K562 (cell line): Measurements from ENCODE around the gene INHBE. TPM values are rescaled to one million over a fixed set of nuclear protein-coding genes. Genes with fewer than 3 reads are reported as not detected.

Experiments used
- BRD9 ChIP-seq: fragments of 450-650 bp; IDR thresholded peaks from 2 replicates; pipeline ENCODE4 v1.6.1; 2018; ENCODE audit warnings: low read depth; ENCODE audit not compliant: partially characterized antibody
- CBX5 ChIP-seq: IDR thresholded peaks from 2 replicates; pipeline ENCODE4 v1.6.1; 2014; ENCODE audit warnings: low read depth, borderline replicate concordance
- CHD1 ChIP-seq: fragments of 200-600 bp; sonication (generic); IDR thresholded peaks from one replicate; pipeline ENCODE4 v1.6.1; 2012; ENCODE audit warnings: mild to moderate bottlenecking, moderate library complexity, low read length, inconsistent platforms
- EP300 ChIP-seq: IDR thresholded peaks from 2 replicates; pipeline ENCODE4 v1.6.1; 2012; ENCODE audit warnings: low read length, improper control_type of control experiment
- GATAD2A ChIP-seq: fragments of 450-650 bp; IDR thresholded peaks from 2 replicates; pipeline ENCODE4 v1.6.1; 2017
- MTA2 ChIP-seq: fragments of 450-650 bp; IDR thresholded peaks from 2 replicates; pipeline ENCODE4 v1.6.1; 2016; ENCODE audit warnings: low read depth
- PHB2 ChIP-seq: fragments of 450-650 bp; IDR thresholded peaks from 2 replicates; pipeline ENCODE4 v1.6.1; 2017; ENCODE audit warnings: low read depth
- RBM14 ChIP-seq: fragments of 200-400 bp; formaldehyde crosslinking; IDR thresholded peaks from 2 replicates; pipeline ENCODE4 v1.6.1; 2018; ENCODE audit warnings: low read depth, mild to moderate bottlenecking, low read length, moderate library complexity, borderline replicate concordance; ENCODE audit not compliant: insufficient read depth
- STAT5A ChIP-seq: IDR thresholded peaks from 2 replicates; pipeline ENCODE4 v1.6.1; 2012; ENCODE audit warnings: low read length, inconsistent platforms, borderline replicate concordance
- WHSC1 ChIP-seq: IDR thresholded peaks from one replicate; pipeline ENCODE4 v1.6.1; 2012; ENCODE audit warnings: low read length, control low read depth, inconsistent platforms
- ZBTB11 ChIP-seq, 3 experiments: fragments of 200-800 bp in 1 of 3; fragments of 250-450 bp in 1 of 3; fragments of 450-650 bp in 1 of 3; sonication (Bioruptor Pico) in 1 of 3; sonication (Bioruptor generic) in 1 of 3; formaldehyde crosslinking in 1 of 3; IDR thresholded peaks; 2 replicates each; pipeline versions ENCODE4 v1.6.1 to v1.8.0; 2016 to 2022; ENCODE audit warnings: mild to moderate bottlenecking in 2 of 3, missing genetic modification characterization in 2 of 3, missing compliant biosample characterization in 1 of 3, moderate library complexity in 1 of 3
- ZNF778 ChIP-seq: fragments of 450-650 bp; formaldehyde crosslinking; IDR thresholded peaks from 2 replicates; pipeline ENCODE4 v1.4.0; 2020; ENCODE audit warnings: mild to moderate bottlenecking, moderate library complexity
- ZZZ3 ChIP-seq: fragments of 450-650 bp; IDR thresholded peaks from 2 replicates; pipeline ENCODE4 v1.6.1; 2016; ENCODE audit warnings: antibody characterized with exemption, mild to moderate bottlenecking, moderate library complexity
- polyA plus RNA-seq, 8 experiments: library from polyadenylated mRNA; depleted of rRNA in 4 of 8; stranded (reverse) in 5 of 8; unstranded in 3 of 8; fragments of >200 nt; fragmentation: Nextera tagmentation in 2 of 8; fragmentation: Illumina TruSeq in 1 of 8; extraction: Ambion mirVana in 2 of 8; extraction: Trizol in 1 of 8; gene quantifications; 2 replicates each; pipeline versions ENCODE4 v1.2.1 to v1.2.3, GENCODE V29; 2011 to 2014; ENCODE audit warnings: inconsistent platforms in 1 of 8, missing spikeins in 1 of 8
- total RNA-seq, 7 experiments: library from RNA; depleted of rRNA in 6 of 7; stranded (reverse); fragments of >200 nt in 6 of 7; fragmentation: Illumina TruSeq in 2 of 7; extraction: Trizol in 2 of 7; gene quantifications; 2 replicates each; pipeline versions ENCODE4 v1.2.1 to v1.2.3, GENCODE V29; 2011 to 2021; ENCODE audit warnings: low replicate concordance in 1 of 7
- TF ChIP-seq, protein P1 (sequence below), 2 experiments: fragments of 450-650 bp; IDR thresholded peaks; 2 replicates each; pipeline ENCODE4 v1.6.1; 2016; ENCODE audit warnings: mild to moderate bottlenecking in 2 of 2, borderline replicate concordance in 1 of 2, low read depth in 1 of 2, moderate library complexity in 1 of 2
- TF ChIP-seq, protein P2 (sequence below): fragments of 250-450 bp; sonication (Bioruptor Pico); IDR thresholded peaks from 2 replicates; pipeline ENCODE4 v1.5.0; 2021

The INHBE gene
- total and polyA plus RNA-seq, 9 of the 15 experiments (the other 6 are each of a cell fraction or from before 2014, with no cell fraction given), result 0.94 to 9.9 (median 7.3) TPM

DNA sequence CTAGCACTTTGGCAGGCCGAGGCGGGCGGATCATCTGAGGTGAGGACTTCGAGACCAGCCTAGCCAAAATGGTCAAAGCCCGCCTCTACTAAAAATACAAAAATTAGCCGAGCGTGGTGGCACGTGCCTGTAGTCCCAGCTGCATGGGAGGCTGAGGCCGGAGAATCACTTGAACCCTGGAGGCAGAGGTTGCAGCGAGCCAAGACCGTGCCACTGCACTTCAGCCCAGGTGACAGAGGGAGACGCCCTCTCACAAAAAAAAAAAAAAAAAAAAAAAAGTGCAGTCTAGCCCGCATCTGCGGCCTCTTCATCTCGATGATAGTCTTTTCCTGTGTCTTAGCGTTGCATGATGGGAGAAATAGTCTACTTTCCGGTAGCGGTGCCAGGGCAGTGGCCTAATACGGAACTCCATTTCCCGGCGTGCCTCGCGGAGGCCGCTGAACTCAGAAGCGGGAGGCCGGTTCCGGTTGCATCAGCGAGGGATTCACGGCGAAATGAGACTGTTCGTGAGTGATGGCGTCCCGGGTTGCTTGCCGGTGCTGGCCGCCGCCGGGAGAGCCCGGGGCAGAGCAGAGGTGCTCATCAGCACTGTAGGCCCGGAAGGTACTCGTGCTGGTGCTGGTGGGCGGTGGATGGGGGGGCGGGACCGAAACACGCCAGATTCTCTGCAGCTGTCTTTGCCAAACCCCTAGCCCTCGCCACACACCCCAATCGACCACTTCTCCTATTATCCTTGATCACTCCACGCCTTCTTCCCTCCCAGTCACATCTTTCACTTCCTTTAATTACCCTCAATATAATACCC is 32.7 kb downstream of the INHBE start, which contains the start of gene MARS1 (continued):
- TF ChIP-seq, protein P1, sequence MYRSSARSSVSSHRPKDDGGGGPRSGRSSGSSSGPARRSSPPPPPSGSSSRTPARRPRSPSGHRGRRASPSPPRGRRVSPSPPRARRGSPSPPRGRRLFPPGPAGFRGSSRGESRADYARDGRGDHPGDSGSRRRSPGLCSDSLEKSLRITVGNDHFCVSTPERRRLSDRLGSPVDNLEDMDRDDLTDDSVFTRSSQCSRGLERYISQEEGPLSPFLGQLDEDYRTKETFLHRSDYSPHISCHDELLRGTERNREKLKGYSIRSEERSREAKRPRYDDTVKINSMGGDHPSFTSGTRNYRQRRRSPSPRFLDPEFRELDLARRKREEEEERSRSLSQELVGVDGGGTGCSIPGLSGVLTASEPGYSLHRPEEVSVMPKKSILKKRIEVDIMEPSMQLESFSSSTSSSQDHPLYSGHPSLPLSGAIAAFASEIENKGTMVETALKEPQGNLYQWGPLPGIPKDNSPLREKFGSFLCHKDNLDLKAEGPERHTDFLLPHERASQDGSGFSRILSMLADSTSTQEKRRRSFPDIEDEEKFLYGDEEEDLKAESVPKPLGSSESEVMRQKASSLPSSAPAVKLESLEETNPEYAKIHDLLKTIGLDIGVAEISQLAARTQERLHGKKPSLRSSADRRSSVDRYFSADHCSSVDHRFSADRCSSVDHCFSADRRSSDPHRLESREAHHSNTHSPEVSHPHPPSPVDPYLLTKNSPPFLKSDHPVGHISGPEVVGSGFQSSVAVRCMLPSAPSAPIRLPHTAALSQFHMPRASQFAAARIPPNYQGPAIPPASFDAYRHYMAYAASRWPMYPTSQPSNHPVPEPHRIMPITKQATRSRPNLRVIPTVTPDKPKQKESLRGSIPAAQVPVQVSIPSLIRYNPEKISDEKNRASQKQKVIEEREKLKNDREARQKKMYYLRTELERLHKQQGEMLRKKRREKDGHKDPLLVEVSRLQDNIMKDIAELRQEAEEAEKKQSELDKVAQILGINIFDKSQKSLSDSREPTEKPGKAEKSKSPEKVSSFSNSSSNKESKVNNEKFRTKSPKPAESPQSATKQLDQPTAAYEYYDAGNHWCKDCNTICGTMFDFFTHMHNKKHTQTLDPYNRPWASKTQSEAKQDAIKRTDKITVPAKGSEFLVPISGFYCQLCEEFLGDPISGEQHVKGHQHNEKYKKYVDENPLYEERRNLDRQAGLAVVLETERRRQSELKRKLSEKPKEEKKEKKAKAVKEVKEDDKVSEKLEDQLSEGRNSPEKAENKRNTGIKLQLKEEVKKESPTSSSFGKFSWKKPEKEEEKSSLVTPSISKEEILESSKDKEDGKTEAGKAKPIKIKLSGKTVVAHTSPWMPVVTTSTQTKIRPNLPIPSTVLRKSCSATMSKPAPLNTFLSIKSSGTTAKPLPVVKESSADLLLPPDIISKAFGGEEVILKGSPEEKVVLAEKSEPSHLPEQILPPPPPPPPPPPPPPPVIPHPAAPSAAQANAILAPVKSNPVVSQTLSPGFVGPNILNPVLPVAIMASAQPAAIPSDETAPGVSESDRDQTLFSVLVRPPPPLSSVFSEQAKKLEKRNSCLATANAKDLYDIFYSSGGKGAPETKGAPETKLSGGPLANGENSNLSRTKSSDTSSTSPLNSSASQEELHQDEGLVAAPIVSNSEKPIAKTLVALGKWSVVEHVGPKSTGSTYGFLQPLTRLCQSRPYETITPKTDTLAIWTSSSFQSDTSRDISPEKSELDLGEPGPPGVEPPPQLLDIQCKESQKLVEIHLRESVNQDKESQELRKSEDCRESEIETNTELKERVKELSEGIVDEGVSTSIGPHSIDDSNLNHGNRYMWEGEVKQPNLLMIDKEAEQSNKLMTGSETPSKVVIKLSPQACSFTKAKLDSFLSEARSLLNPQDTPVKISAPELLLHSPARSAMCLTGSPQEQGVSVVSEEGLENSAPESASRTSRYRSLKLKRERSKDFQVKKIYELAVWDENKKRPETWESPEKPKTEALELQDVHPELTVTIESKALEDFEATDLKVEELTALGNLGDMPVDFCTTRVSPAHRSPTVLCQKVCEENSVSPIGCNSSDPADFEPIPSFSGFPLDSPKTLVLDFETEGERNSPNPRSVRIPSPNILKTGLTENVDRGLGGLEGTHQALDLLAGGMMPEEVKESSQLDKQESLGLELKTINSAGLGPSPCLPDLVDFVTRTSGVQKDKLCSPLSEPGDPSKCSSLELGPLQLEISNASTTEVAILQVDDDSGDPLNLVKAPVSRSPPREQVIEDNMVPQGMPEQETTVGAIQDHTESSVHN (IDR thresholded peaks at IDR 0.05; ENCODE audit: borderline replicate concordance in 1 of 2, low read depth in 1 of 2), result no peak
- TF ChIP-seq CHD1 (no peak), CBX5 (no peak), ZZZ3 (no peak), GATAD2A (no peak), MTA2 (no peak), PHB2 (no peak), ZNF778 (no peak), STAT5A (peak; percentile 9; the same call in 1 of the 2 replicates), EP300 (peak; percentile 53), ZBTB11 (CRISPR knock-in tag; IDR thresholded peaks at IDR 0.05) (peak in 1 of 3 experiments; percentile 89; a peak in 2 of 6 replicates), BRD9 (no peak), WHSC1 (no peak), RBM14 (0 out of 2 replicates have a peak, but pooled peaks have one; percentile 37)
- TF ChIP-seq, protein P2, sequence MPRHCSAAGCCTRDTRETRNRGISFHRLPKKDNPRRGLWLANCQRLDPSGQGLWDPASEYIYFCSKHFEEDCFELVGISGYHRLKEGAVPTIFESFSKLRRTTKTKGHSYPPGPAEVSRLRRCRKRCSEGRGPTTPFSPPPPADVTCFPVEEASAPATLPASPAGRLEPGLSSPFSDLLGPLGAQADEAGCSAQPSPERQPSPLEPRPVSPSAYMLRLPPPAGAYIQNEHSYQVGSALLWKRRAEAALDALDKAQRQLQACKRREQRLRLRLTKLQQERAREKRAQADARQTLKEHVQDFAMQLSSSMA (CRISPR knock-in tag), result no peak
